ENCODE data around the gene GLT1D1. TPM values are rescaled to one million over a fixed set of nuclear protein-coding genes. Genes with fewer than 3 reads are reported as not detected.

The GLT1D1 gene
- total RNA-seq, 1 experiment from 2014 or later = 0.10 TPM

DNA sequence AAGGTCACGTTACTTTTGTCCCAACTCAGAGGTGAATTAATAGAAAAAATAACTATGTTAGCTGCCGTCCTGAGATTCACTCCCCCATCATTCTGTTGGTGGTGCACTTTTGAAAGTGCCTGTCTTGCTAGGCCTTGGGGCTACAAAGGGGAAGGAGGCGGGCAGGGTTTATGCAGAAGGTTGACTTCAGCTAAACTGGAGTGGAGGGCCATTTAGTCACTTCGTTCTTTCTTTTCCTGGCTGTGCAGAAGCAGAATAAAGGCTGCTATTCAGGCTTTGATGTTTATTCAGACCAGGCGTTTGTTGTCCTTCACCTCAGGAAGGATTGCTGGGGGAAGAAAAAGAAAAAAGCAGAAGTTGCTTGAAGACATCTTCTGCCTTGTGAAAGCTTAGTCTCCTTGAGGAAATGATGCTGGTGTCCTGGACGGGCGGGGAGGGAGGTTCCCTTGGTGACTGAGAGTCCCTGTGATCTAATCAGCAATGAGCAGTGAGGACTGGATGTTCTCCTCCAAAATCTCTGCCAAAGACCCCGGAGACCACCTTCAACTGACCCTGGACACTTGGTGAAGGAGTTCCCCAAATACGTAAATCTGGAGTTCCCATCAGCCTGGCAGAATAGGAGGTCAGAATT, 4.0 kb downstream of the GLT1D1 start:
- Histone ChIP-seq H3K4me1 (no peaks in the 10 kb centered on the region), H3K4me3 (no peak overlapping the region), H3K27me3 (no peaks in the 10 kb centered on the region), H3K9me3 (replicated peaks) (no peaks in the 10 kb centered on the region), H3K27ac (no peak overlapping the region), H3K36me3 (no peaks in the 10 kb centered on the region)
- DNase-seq = no peak

DNA sequence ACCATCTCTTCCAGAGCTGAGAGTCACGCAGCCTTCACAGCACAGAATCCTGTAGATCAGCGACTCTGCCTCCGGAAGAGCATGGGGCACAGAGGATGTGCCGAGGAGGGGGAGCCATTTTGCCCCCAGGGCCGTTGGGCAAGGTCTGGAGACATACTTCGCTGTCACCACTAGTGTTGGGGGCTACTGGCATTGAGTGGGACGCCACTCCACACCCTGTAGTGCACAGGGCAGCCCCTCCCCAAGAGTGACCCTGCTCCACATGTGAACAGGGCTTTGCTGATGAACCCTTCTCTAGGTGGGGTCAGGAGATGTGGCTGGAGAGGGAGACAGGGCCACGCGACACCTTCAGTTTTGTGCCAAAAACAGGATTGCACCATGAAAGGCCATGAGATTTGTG, 6.0 kb downstream of the GLT1D1 start:
- Histone ChIP-seq H3K27me3 (no peaks in the 10 kb centered on the region), H3K27ac (no peak overlapping the region), H3K4me1 (no peaks in the 10 kb centered on the region), H3K4me3 (no peak overlapping the region), H3K9me3 (replicated peaks) (no peaks in the 10 kb centered on the region), H3K36me3 (no peaks in the 10 kb centered on the region)
- no peak for DNase-seq

DNA sequence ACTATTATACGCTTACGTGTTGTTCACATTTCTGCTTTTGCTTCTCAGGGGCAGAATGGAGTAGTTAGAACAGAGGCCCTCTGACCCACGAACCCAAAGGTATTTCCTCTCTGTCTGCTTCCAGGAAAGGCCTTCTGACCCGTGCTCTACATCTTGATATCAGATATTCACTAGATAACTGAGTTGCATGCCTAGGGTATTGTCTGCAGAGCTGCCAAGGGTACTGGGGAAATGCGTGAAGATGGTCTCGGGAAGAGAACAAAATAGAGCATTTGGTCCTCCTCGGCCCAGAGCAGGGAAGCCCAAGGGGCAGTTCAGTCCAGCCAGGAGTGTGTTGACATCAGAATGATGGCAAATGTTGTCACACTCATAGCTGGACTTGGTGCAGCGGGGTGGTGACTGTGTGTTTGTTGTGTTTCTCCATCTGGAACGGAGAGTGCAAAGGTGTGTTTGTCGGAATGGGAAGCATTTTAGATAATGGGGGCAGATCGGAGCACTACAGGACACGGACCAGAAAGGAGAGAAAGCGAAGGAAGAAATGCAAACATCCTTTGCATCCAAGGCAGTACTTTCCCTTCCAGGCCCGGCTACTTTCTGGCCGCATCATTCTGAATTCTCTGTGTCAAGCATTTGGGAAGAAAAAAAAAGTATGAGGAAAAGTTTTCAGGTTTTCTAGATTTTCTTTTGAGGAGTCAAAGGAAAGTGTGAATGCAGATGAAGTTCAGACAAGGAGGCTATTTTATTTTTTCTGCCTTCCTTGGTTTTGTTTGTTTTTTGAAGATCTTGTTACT, 8.1 kb downstream of the GLT1D1 start:
- no peaks in the 10 kb centered on the region for H3K9me3 ChIP-seq (replicated peaks)
- H3K4me1 ChIP-seq = no peaks in the 10 kb centered on the region

DNA sequence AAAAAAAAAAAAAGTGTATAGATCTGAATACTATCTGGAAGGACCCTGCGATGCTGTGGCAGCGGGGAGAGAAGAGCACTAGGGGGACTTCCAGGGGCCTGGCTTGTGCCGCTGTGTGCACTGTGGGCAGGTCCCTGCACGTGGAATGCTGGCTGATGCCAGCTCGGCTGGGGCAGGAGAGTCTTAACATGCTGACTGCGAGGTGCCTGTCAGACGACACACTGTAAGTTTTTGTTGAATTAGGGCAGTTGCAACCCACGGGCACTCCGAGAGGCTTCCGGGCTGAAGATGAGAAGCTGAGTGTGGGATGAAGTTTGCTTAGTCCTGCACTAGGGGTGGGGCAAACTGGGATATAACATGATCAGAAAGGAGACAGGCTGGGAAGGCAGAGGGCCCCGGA, 10.7 kb downstream of the GLT1D1 start:
- Histone ChIP-seq H3K4me1 (no peaks in the 10 kb centered on the region), H3K9me3 (replicated peaks) (no peaks in the 10 kb centered on the region), H3K27me3 (no peaks in the 10 kb centered on the region), H3K27ac (no peak overlapping the region), H3K36me3 (no peaks in the 10 kb centered on the region), H3K4me3 (no peak overlapping the region)
- no peak for DNase-seq

More for the DNA sequence above, 8.1 kb downstream of the GLT1D1 start:
- H3K4me3 ChIP-seq = no peak overlapping the region
- DNase-seq = no peak
- H3K36me3 ChIP-seq = no peaks in the 10 kb centered on the region
- H3K27ac ChIP-seq = no peak overlapping the region
- no peaks in the 10 kb centered on the region for H3K27me3 ChIP-seq

DNA sequence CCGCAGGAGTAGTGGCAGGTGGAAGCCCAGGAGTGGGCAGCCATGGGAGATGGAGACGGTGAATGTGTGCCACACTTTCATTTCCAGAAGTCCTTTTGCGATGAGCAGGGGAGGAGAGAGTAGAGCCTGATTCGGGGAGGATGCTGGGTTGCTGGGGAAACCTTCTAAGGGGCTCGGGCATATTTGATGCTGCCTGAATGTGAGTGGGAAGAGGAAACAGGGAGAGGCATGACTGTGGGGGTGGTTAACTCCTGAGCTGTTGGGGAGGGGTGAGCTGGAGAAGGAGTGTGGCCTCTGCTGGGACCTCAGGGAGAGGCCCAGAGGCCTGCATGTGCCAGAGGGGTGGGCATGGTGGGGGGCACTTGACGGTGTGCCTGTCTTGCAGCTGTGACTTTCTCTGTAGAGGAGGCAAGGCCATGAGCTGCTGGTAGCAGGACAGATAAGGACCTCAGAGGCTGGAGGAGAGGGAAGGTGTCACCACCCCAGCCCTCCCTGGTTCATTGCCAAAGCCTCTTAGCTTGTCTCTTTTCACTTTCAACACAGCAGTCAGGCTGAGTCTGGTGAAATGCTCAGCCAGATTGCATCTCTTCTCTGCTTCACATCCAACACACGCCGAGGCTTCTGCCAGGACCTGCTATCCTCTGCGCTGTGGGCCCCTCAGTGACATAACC, 11.4 kb downstream of the GLT1D1 start:
- H3K9me3 ChIP-seq (replicated peaks) = no peaks in the 10 kb centered on the region
- no peak overlapping the region for H3K4me3 ChIP-seq
- H3K27ac ChIP-seq = no peak overlapping the region
- no peaks in the 10 kb centered on the region for H3K4me1 ChIP-seq
- no peak for DNase-seq
- H3K27me3 ChIP-seq = no peaks in the 10 kb centered on the region
- no peaks in the 10 kb centered on the region for H3K36me3 ChIP-seq

- Histone ChIP-seq H3K4me1 (no peaks in the 10 kb centered on the region), H3K9me3 (replicated peaks) (no peaks in the 10 kb centered on the region), H3K27ac (no peak overlapping the region), H3K4me3 (no peak overlapping the region), H3K36me3 (no peaks in the 10 kb centered on the region), H3K27me3 (no peaks in the 10 kb centered on the region)
- DNase-seq = no peak
Measured at GRCh38 chr12:128867466-128867865, 14.2 kb downstream of the GLT1D1 start.

GRCh38 chr12:128871516-128871892, 18.2 kb downstream of the GLT1D1 start:
- no peak for DNase-seq
- Histone ChIP-seq H3K4me1 (no peaks in the 10 kb centered on the region), H3K27me3 (no peaks in the 10 kb centered on the region), H3K9me3 (replicated peaks) (no peaks in the 10 kb centered on the region), H3K36me3 (no peaks in the 10 kb centered on the region), H3K4me3 (no peak overlapping the region), H3K27ac (no peak overlapping the region)

GRCh38 chr12:128872303-128872702, 19.0 kb downstream of the GLT1D1 start:
- H3K27me3 ChIP-seq = no peaks in the 10 kb centered on the region
- no peaks in the 10 kb centered on the region for H3K36me3 ChIP-seq
- DNase-seq = no peak
- H3K27ac ChIP-seq = no peak overlapping the region
- H3K4me3 ChIP-seq = no peak overlapping the region
- H3K9me3 ChIP-seq (replicated peaks) = no peaks in the 10 kb centered on the region
- H3K4me1 ChIP-seq = no peaks in the 10 kb centered on the region

DNA sequence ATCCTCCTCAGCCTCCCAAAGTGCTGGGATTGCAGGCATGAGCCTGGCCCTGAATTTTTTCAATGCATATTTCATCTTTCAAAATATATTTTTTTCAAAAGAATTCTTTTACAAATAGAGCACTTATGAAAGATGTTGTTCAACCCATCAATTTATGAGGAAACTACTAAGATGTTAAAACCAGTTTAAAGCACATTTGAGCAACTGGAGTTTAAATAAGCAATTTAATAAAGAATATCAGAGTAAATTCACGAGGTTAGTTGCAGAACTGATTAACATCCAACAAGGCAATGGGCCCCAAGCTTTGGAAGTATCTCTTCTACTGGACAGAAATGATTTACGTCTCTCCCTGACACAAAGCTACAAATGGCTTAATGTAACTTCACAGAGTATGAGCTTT, 23.3 kb downstream of the GLT1D1 start:
- Histone ChIP-seq H3K4me3 (no peak overlapping the region), H3K9me3 (replicated peaks) (no peaks in the 10 kb centered on the region), H3K27ac (no peak overlapping the region), H3K4me1 (no peaks in the 10 kb centered on the region), H3K27me3 (no peaks in the 10 kb centered on the region), H3K36me3 (no peaks in the 10 kb centered on the region)
- DNase-seq = no peak

GRCh38 chr12:128879898-128880764, 26.9 kb downstream of the GLT1D1 start:
- DNase-seq = no peak
- Histone ChIP-seq H3K4me1 (no peaks in the 10 kb centered on the region), H3K27me3 (no peaks in the 10 kb centered on the region), H3K27ac (no peak overlapping the region), H3K4me3 (no peak overlapping the region), H3K36me3 (no peaks in the 10 kb centered on the region), H3K9me3 (replicated peaks) (no peaks in the 10 kb centered on the region)

DNA sequence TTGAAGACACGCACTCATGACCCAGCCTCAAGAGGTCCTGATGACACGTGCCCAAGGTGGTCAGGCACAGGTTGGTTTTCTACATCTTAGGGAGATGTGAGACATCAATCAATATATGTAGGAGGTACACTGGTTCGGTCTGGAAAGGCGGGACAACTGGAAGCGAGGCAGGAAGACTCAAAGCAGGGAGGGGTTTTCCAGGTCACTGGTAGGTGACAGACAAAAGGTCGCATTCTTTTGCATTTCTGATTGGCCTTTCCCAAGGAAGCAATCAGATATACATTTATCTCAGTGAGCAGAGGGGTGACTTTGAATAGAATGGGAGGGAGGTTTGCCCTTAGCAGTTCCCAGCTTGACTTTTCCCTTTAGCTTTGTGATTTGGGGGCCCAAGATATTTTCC, 38.6 kb downstream of the GLT1D1 start:
- H3K4me1 ChIP-seq = no peaks in the 10 kb centered on the region
- H3K9me3 ChIP-seq (replicated peaks) = no peaks in the 10 kb centered on the region
- no peaks in the 10 kb centered on the region for H3K27me3 ChIP-seq
- DNase-seq = no peak
- H3K36me3 ChIP-seq = no peaks in the 10 kb centered on the region
- H3K4me3 ChIP-seq = no peak overlapping the region
- H3K27ac ChIP-seq = no peak overlapping the region

DNA sequence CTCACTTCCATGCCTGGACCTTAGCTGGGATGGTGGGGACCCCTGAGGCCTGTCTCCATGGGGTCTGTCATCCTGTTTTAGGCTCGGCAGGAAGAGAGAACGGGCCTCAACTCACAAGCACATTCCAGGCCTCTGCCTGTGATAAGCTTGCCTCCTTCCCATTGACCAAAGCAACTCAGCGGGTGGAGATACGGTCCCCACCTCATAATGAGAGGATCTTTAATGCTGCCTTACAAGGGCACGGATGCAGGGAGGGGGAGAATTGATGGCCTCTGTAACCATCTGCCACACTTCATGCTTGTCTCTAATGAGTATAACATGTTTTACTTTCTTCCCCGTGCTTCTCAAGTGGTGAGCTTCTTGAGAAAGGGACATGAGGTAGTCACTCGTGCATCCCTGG, 50.0 kb downstream of the GLT1D1 start:
- no peaks in the 10 kb centered on the region for H3K4me1 ChIP-seq
- no peaks in the 10 kb centered on the region for H3K36me3 ChIP-seq
- H3K27ac ChIP-seq = no peak overlapping the region
- DNase-seq = no peak
- no peaks in the 10 kb centered on the region for H3K27me3 ChIP-seq
- H3K9me3 ChIP-seq (replicated peaks) = no peaks in the 10 kb centered on the region
- H3K4me3 ChIP-seq = no peak overlapping the region

DNA sequence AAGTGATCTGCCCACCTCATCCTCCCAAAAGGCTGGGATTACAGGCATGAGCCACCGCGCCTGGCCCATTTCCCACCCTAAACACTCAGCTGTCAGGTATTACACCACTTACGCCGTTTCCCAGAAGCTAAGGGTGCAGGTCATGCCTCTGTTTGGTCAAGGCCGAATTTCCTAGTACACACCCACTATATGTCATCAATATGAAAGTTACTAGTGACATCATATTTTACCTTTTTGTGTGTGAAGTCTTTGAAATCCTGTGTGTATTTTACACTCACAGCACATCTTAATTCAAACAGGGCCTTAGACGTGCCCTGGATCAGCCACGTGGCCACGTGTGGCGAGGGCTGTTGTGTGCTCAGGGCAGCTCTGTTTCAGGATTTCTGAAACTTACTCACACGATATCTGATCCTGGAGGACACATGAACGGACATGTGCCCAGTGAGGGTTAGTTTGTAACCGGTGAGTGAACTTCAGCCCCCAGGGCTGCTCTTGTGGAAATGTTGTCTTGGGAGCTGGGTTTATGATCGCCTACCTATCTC, 51.8 kb downstream of the GLT1D1 start:
- Histone ChIP-seq H3K4me3 (no peak overlapping the region), H3K36me3 (no peaks in the 10 kb centered on the region), H3K27me3 (no peaks in the 10 kb centered on the region), H3K27ac (no peak overlapping the region), H3K9me3 (replicated peaks) (no peaks in the 10 kb centered on the region), H3K4me1 (no peaks in the 10 kb centered on the region)
- no peak for DNase-seq

GRCh38 chr12:128906485-128907137, 53.3 kb downstream of the GLT1D1 start:
- H3K27me3 ChIP-seq = no peaks in the 10 kb centered on the region
- H3K4me1 ChIP-seq = no peaks in the 10 kb centered on the region
- no peak for DNase-seq
- H3K27ac ChIP-seq = no peak overlapping the region
- no peak overlapping the region for H3K4me3 ChIP-seq
- H3K36me3 ChIP-seq = no peaks in the 10 kb centered on the region
- no peaks in the 10 kb centered on the region for H3K9me3 ChIP-seq (replicated peaks)

Measured in SJCRH30 (cell line).